GM18909 (cell line): ENCODE measurements around the gene WT1.
"Not testable (repeated sequence)": the region's sequence is repeated elsewhere in the genome, so short reads cannot be mapped to it uniquely, and the experiment has no call there.

Experiments used
- ATAC-seq: cut with Tn5 transposase; IDR thresholded peaks from one replicate; pipeline ENCODE4 v1.9.1; 2021; ENCODE audit warnings: mild to moderate bottlenecking; ENCODE audit not compliant: unreplicated experiment, poor library complexity

WT1 gene

GRCh38 chr11:32435511-32435941 lies at the start of gene WT1:
WT1 (minus strand) TSS chr11:32435539.
- no peak for ATAC-seq

DNA sequence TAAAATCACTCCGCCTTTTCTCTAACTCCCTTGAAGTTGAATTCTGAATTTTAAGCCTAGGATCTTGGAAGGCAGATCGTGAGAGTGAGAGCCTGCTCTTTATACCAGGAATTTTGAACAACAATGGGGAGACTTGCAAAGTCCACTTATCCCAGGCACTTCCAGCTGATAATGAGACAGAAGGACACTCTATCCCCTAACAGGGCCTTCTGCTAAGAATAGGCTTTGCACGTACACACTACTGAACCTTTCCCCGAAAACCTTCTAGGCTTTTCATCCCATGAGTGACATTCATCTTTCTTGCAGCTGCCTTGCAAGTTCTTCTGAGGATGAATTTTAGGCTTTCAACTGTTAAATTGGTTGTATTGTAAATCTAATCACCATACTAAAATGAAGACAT lies 44.0 kb upstream of the WT1 start:
- ATAC-seq, result no peak

GRCh38 chr11:32478277-32478731 lies 43.0 kb upstream of the WT1 start:
- ATAC-seq, result no peak

DNA sequence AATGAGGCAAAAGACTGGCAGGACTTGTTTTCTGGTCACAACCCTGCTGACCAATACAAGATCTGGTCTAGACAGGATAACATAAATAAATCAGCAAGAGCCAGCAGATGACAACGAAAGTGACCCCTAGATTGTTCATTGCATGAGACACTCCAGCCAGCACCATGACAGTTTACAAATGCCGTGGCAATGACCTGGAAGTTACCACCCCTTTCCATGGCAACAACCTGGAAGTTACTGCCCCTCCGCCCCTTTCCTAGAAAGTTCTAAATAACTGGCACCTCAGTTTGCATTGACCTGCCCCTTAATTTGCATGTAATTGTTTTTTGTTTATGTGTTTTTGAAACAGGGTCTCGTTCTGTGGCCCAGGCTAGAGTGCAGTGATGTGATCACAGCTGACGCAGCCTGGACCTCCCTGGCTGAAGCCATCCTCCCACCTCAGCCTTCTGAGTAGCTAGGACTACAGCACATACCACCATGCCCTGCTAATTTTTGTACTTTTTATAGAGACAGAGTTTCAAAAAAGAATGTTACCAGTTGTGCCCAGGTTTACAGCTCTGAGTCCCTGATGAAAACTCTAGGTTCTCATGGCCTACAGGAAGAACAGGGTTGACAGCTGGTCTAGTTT lies 38.1 kb upstream of the WT1 start:
- ATAC-seq, result no peak

DNA sequence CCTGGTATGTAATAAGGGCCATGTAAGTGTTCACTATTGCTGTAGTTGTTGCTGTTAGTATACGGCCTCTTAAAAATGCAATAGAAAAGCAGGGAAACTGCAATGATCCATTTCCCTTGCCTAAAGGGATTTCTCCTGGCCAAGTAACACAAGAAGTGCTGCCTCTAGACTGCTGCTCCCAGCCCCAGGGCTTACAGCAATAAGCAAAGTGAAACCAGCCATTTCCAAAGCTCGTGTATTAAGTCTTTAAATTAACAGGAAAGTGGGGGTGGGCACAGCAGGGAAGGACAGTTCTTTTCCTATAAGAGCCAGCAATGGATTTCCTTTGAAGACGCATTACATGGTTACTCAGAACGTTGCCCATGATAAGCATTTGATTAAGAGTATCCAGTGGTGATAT lies 36.9 kb upstream of the WT1 start:
- ATAC-seq, result no peak

DNA sequence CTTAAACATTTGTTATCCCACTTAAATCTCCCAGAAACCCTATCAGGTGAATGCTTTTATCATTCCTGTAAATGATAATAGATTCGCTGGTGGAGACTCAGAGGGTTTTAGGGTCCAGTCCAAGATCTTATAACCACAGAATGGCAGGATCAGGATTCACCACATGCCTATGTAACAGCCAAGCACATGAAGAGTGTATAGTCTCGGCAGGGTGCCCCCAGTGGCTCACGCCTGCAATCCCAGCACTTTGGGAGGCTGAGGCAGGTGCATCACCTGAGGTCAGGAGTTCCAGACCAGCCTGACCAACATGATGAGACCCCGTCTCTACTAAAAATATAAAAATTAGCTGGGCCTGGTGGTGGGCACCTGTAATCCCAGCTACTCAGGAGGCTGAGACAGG lies 36.2 kb upstream of the WT1 start:
- ATAC-seq, result not testable (repeated sequence)

DNA sequence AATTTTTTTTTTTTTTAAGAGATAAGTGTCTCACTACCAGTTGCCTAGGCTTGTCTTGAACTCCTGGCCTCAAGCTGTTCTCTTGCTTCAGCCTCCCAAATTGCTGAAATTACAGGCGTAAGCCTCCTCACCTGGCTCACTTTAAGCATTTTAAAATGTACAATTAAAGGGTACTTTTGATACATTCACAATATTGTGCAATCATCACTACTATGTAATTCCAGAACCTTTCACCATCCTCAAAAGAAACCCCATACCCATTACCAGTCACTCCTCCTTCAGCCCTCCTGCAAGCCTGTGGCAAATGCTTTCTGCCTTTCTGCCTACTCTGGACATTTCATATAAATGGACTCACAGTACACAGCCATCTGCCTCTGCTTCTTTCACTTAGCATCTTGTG lies 34.5 kb upstream of the WT1 start:
- no peak for ATAC-seq

DNA sequence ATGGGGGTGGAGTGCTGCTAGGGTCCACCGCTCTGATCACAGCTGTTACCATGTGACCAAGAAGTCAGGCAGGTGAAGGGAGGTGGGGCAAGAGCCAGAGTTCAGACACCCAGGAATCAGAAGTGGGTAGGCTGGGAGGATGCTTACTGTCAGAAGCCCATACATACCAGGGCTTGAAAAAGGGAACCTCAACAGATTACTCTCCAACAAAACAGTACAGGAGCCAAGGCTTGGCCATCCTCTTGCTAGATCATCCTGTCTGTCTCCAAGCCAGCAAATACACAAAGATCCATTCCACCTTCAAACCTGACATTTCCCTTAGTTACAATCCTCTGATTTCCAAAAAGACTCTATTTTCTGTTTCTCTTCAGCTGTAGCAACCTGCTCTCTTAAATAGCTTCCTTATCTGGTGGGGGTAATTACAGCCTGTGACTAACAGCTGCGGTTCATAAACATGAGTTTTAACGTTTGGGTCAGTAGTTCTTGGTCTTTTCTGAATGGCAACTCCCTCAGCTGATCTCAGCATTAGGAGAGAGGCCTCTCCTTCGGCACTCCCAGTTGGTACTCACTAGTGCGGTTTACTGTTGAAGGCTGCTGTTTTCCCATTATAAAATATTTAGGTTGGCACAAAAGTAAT lies 31.1 kb upstream of the WT1 start:
- ATAC-seq, result no peak

GRCh38 chr11:32464078-32464477 lies 28.7 kb upstream of the WT1 start:
- no peak for ATAC-seq

DNA sequence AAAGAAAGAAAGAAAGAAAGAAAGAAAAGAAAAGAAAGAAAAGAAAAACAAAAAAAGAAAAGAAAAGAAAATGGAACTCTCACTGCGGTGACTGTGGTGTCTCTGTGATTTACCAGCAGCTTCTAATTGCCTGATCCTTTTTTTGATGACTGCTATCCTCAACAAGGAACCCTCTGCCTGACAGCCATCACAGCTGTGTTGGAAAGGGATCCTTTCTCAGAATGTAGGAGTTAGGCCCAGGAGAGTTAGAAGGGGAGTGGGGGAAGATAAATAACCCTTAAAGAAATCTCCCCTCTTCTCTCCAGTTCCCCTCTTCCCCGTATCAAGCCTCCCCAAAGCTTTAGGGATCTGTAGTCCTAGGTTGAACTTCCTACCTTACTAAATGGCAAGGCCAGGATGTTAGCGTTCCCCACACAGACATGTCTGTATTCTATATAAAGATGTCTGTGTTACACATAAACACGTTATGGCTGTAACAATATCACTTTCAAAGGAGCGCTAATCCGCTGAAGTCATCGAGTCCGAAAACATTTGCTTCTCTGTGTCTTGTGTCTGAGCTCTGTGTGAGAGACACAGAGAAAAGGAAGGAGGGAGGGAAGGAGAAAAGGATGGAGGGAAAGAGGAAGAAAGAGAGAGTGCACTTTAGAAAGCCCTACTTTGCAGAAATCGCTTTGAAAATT lies 26.8 kb upstream of the WT1 start:
- ATAC-seq, result no peak

- ATAC-seq, result no peak
Measured at GRCh38 chr11:32456864-32457263, 21.5 kb upstream of the WT1 start.

GRCh38 chr11:32454993-32455392 lies 19.7 kb upstream of the WT1 start:
- ATAC-seq, result no peak

GRCh38 chr11:32451808-32452207 lies 16.5 kb upstream of the WT1 start:
- no peak for ATAC-seq

DNA sequence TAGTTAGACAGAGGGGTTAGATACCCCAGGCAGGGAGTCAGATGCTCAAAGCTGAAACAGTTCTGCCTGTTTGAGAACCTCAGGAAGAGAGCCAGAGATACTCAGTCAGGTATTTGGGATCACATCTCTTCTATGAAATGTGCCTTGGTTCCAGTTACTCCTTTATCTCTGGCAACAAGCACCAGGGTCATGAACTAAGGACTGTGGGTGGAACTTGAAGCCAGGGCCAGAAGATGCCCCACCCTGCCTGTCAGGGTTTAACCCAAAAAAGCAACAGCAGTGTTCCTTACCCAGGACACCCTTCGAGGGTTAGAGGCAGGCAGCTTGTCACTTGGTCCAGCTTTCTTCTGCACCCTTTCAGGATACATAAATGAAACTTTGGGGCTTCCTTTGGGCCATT lies 15.0 kb upstream of the WT1 start:
- no peak for ATAC-seq

DNA sequence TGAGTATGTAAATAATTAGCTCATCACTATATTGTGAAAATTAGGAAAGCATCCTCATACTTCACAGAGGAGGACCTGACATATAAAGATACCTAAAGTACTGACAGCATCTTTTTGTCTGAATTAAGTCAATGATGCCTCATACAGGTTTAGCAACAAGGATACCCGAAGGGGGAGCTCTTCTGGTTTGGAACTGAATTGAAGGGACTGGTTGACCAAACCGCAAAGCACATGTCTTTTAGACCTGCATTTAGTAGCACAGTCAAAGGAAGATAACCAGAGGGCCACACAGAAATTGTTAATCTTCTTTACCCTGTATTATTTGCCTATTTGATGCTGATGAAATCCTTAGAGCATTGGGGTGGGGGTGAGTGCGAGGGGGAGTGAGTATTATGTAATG lies 12.9 kb upstream of the WT1 start:
- ATAC-seq, result no peak

GRCh38 chr11:32447252-32447651 lies 11.9 kb upstream of the WT1 start:
- ATAC-seq, result no peak

GRCh38 chr11:32446227-32446626 lies 10.9 kb upstream of the WT1 start:
- ATAC-seq, result no peak

- no peak for ATAC-seq
Measured at GRCh38 chr11:32444186-32444585, 8.8 kb upstream of the WT1 start.

DNA sequence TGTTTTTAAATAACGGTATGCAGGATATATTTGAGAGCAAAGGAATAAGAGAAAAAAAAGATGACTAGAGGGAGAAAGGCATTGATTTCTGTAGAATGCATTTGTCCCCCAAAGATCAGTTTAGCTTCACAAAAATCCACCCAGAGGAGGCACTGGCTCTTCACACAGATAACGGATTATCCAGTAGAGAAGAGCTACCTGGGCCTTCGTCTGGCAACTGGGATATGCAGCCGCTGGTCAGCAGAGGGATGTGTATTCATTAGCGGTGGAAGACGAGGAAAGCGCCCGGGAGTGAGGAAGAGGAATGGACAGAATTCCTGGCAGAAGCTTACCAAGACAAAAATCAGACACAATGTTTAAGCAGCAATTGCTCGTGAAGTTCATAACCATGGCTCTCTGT lies 5.6 kb upstream of the WT1 start:
- ATAC-seq, result no peak

DNA sequence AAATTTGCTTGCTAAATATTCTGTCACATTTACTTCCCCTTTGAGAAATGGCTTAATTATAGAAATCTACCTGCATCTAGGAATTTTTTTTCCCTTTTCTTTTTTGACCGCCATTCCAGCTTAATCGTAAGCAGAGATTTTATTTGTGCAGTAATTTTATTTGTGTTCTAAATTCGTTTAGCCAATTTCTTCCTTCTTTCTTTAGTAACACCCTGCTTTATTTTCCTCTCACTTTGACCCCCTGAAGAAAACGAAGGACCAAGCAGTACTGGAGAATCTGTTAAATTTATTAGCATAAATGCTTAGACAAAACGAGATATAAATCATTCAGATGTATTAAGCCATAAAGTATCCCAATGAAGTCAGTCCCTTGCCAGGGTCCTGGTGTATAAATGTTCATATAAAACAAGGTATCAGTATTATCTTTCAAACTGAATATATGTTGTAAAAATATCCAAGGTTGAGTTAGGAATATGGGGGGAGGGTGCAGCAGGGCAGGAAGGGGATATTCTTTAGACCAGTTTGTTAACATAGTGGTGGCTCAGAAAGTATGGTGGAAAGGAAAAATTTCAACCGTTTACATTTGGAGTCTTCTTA lies 5.1 kb upstream of the WT1 start:
- no peak for ATAC-seq

DNA sequence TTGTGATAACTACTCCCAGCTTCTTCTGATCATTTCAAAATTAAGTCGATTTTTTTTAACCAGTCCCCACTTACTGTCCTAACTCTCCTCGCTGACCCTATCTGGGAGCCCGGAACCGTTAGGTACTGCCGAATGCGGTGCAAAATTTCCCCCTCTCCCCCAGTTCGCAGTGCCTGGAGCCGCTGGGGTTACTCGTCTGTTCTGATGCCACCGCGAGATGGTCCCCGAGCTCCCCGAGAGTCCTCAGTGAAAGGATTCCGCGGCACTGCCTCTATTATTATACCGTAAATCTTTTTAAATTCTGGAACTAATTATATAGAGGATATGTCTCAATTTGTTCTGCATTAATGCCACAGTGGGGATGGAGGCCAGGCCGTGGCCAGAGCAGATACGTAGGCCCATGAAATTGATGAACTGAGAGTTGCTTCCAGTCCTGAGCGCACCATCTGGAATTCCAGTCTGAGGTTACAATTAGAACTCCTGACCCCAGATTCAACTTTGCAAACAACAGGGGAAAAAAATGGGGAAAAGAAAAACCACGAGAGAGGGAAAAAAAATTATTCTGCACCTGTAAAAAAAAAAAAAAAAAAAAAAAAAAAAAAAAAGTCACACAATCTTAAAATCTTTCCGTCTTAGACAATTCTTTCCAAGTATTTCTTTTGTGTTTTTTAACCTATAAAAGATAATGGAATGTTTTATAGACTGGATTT lies 4.3 kb upstream of the WT1 start:
- ATAC-seq, result no peak
